Measurements from ENCODE around the gene MDH2. TPM values are rescaled to one million over a fixed set of nuclear protein-coding genes. Genes with fewer than 3 reads are reported as not detected.
"Not testable (repeated sequence)": the region's sequence is repeated elsewhere in the genome, so short reads cannot be mapped to it uniquely, and the experiment has no call there.

The MDH2 gene
- total and polyA plus RNA-seq, 4 donors = 33.6 to 275 (median 163) TPM

- TF ChIP-seq RXRA (IDR thresholded peaks at IDR 0.05) = no peak
- TF ChIP-seq HNF4G (IDR thresholded peaks at IDR 0.05) = no peak
- no peak for TF ChIP-seq RAD21 (IDR thresholded peaks at IDR 0.05)
- no peak for TF ChIP-seq REST (IDR thresholded peaks at IDR 0.05)
- no peak for TF ChIP-seq EGR1 (IDR thresholded peaks at IDR 0.05; ENCODE audit: low read depth in 2 of 2)
- no peak for TF ChIP-seq CTCF (IDR thresholded peaks at IDR 0.05; ENCODE audit: low read depth, low read length, missing input control)
- TF ChIP-seq ATF3 (IDR thresholded peaks at IDR 0.05) = no peak
- no peak for TF ChIP-seq FOXA2 (IDR thresholded peaks at IDR 0.05)
- no peak for TF ChIP-seq MAX (IDR thresholded peaks at IDR 0.05)
- TF ChIP-seq TAF1 (conservative IDR thresholded peaks at IDR 0.05) = no peak
- no peak for TF ChIP-seq HNF4A (conservative IDR thresholded peaks at IDR 0.05)
- no peak for TF ChIP-seq GABPA (IDR thresholded peaks at IDR 0.05 in 1 of 2, conservative IDR thresholded peaks at IDR 0.05 in 1 of 2)
- no peak for TF ChIP-seq YY1 (IDR thresholded peaks at IDR 0.05)
- TF ChIP-seq NR2F2 (IDR thresholded peaks at IDR 0.05) = no peak
- TF ChIP-seq JUND (IDR thresholded peaks at IDR 0.05) = no peak
- TF ChIP-seq SP1 (IDR thresholded peaks at IDR 0.05) = no peak
- TF ChIP-seq ZBTB33 (IDR thresholded peaks at IDR 0.05) = no peak
- H3K36me3 ChIP-seq (ENCODE audit: control insufficient read depth in 4 of 4, insufficient read depth in 3 of 4, low read depth in 1 of 4, low read length in 3 of 4) = peaks cover under 1 to 12% (median 5%) of the 10 kb centered on the region in 4 donors
- H3K9ac ChIP-seq (ENCODE audit: low read depth in 1 of 2, low read length in 2 of 2) = no peak overlapping the region
Measured at GRCh38 chr7:76016191-76016947, 31.5 kb upstream of the MDH2 start.

GRCh38 chr7:76018520-76018919, 29.4 kb upstream of the MDH2 start:
- not testable (repeated sequence) for H3K4me1 ChIP-seq (ENCODE audit: control insufficient read depth in 4 of 4, insufficient read depth in 4 of 4, low read length in 3 of 4); H3K9ac ChIP-seq (ENCODE audit: low read depth in 1 of 2, low read length in 2 of 2); H3K27me3 ChIP-seq (ENCODE audit: control insufficient read depth in 4 of 4, insufficient read depth in 4 of 4, low read length in 3 of 4); DNase-seq (ENCODE audit: low spot score); H3K4me3 ChIP-seq (ENCODE audit: low read depth in 1 of 3, low read length in 3 of 3); H3K9me3 ChIP-seq (ENCODE audit: control insufficient read depth in 4 of 4, low read length in 3 of 4); H3K27ac ChIP-seq (ENCODE audit: low read depth in 1 of 2, low read length in 2 of 2)
- WGBS = 96% methylated on average over 4 of the region's 4 CpGs
- H3K36me3 ChIP-seq (ENCODE audit: control insufficient read depth in 4 of 4, insufficient read depth in 3 of 4, low read depth in 1 of 4, low read length in 3 of 4) = peaks cover 5 to 13% (median 10%) of the 10 kb centered on the region in 4 donors

More at GRCh38 chr7:76016191-76016947, 31.5 kb upstream of the MDH2 start:
- DNase-seq (ENCODE audit: low spot score) = no peak
- no peaks in the 10 kb centered on the region for H3K4me1 ChIP-seq (ENCODE audit: control insufficient read depth in 4 of 4, insufficient read depth in 4 of 4, low read length in 3 of 4)
- no peaks in the 10 kb centered on the region for H3K9me3 ChIP-seq (ENCODE audit: control insufficient read depth in 4 of 4, low read length in 3 of 4)
- no peak overlapping the region for H3K4me3 ChIP-seq (ENCODE audit: low read depth in 1 of 3, low read length in 3 of 3)
- H3K27ac ChIP-seq (ENCODE audit: low read depth in 1 of 2, low read length in 2 of 2) = no peak overlapping the region
- no peaks in the 10 kb centered on the region for H3K27me3 ChIP-seq (ENCODE audit: control insufficient read depth in 4 of 4, insufficient read depth in 4 of 4, low read length in 3 of 4)
- WGBS = 91% methylated on average over 13 of the region's 13 CpGs

All from liver (tissue), 9 donors.